ENCODE data around the gene SRPK2. TPM values are rescaled to one million over a fixed set of nuclear protein-coding genes. Genes with fewer than 3 reads are reported as not detected.

SRPK2 gene
- total RNA-seq, 2 donors from 2014 or later, result 26.5 to 31.1 TPM

DNA sequence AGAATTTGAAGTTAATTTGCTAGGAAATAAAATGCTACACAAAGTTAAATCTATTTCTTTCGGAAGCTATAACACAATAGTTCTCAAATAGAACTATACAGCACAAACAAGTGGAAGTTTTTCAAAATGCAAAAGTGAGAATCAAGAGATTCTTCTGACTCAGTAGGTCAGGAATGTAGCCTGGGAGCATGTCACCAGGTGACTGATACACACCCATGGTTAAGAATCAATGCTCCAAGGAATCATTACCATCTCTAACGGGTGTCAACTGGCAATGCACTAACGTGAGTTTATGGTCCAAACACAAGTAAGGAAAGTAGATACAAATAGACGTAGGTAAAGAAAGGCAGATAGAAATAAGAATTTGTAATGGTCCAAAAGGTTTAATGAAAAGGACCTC is 170.5 kb downstream of the SRPK2 start:
- TF ChIP-seq, protein P1, sequence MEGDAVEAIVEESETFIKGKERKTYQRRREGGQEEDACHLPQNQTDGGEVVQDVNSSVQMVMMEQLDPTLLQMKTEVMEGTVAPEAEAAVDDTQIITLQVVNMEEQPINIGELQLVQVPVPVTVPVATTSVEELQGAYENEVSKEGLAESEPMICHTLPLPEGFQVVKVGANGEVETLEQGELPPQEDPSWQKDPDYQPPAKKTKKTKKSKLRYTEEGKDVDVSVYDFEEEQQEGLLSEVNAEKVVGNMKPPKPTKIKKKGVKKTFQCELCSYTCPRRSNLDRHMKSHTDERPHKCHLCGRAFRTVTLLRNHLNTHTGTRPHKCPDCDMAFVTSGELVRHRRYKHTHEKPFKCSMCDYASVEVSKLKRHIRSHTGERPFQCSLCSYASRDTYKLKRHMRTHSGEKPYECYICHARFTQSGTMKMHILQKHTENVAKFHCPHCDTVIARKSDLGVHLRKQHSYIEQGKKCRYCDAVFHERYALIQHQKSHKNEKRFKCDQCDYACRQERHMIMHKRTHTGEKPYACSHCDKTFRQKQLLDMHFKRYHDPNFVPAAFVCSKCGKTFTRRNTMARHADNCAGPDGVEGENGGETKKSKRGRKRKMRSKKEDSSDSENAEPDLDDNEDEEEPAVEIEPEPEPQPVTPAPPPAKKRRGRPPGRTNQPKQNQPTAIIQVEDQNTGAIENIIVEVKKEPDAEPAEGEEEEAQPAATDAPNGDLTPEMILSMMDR (IDR thresholded peaks at IDR 0.05), result no peak
- Histone ChIP-seq H3K4me1 (ENCODE audit: control insufficient read depth in 1 of 2, low read depth in 2 of 2) (no peaks in the 10 kb centered on the region), H3K9me3 (no peaks in the 10 kb centered on the region), H3K4me3 (no peak overlapping the region), H3K27ac (no peak overlapping the region), H3K36me3 (no peaks in the 10 kb centered on the region), H3K27me3 (replicated peaks; ENCODE audit: insufficient read depth) (no peaks in the 10 kb centered on the region)
- no peak for ATAC-seq (ENCODE audit: insufficient number of reproducible peaks, low FRiP score, low read depth)
- no peak for DNase-seq (ENCODE audit: low spot score)

DNA sequence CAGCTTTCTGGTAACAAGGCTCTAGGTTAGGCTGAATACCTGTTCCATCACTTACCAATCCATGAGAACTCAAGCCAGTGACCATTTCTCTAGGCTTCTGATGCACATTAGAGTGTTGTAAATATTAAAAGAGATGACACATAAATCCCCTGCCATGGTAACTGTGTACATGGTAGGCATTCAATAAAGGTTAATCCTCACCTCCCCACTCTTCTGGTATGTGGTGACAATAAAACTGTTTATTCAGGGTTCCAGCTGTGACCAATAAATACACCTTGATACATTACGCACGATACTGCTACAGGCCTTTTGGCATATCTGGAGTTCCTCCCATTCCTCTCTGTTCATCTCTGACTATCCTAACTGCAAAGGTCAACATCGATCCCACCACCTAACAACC is 171.9 kb downstream of the SRPK2 start:
- Histone ChIP-seq H3K9me3 (no peaks in the 10 kb centered on the region), H3K27ac (no peak overlapping the region), H3K4me1 (ENCODE audit: control insufficient read depth in 1 of 2, low read depth in 2 of 2) (no peaks in the 10 kb centered on the region), H3K4me3 (no peak overlapping the region), H3K27me3 (replicated peaks; ENCODE audit: insufficient read depth) (no peaks in the 10 kb centered on the region), H3K36me3 (no peaks in the 10 kb centered on the region)
- ATAC-seq (ENCODE audit: insufficient number of reproducible peaks, low FRiP score, low read depth) (no peak), DNase-seq (ENCODE audit: low spot score) (no peak)
- TF ChIP-seq, protein P1 (IDR thresholded peaks at IDR 0.05), result no peak

GRCh38 chr7:105215821-105216220 is 172.9 kb downstream of the SRPK2 start:
- Histone ChIP-seq H3K27ac (no peak overlapping the region), H3K4me1 (ENCODE audit: control insufficient read depth in 1 of 2, low read depth in 2 of 2) (peaks cover 6 to 7% of the 10 kb centered on the region in 2 donors), H3K4me3 (no peak overlapping the region), H3K27me3 (replicated peaks; ENCODE audit: insufficient read depth) (no peaks in the 10 kb centered on the region), H3K36me3 (no peaks in the 10 kb centered on the region), H3K9me3 (no peaks in the 10 kb centered on the region)
- DNase-seq (ENCODE audit: low spot score) (no peak), ATAC-seq (ENCODE audit: insufficient number of reproducible peaks, low FRiP score, low read depth) (no peak)
- TF ChIP-seq, protein P1 (IDR thresholded peaks at IDR 0.05), result no peak

- Histone ChIP-seq H3K4me3 (no peak overlapping the region), H3K27ac (no peak overlapping the region), H3K9me3 (no peaks in the 10 kb centered on the region), H3K27me3 (replicated peaks; ENCODE audit: insufficient read depth) (no peaks in the 10 kb centered on the region), H3K4me1 (ENCODE audit: control insufficient read depth in 1 of 2, low read depth in 2 of 2) (peaks cover 9 to 13% of the 10 kb centered on the region in 2 donors), H3K36me3 (no peaks in the 10 kb centered on the region)
- ATAC-seq (ENCODE audit: insufficient number of reproducible peaks, low FRiP score, low read depth) (no peak), DNase-seq (ENCODE audit: low spot score) (no peak)
- TF ChIP-seq, protein P1 (IDR thresholded peaks at IDR 0.05), result no peak
Measured at GRCh38 chr7:105215182-105215581, 173.5 kb downstream of the SRPK2 start.

DNA sequence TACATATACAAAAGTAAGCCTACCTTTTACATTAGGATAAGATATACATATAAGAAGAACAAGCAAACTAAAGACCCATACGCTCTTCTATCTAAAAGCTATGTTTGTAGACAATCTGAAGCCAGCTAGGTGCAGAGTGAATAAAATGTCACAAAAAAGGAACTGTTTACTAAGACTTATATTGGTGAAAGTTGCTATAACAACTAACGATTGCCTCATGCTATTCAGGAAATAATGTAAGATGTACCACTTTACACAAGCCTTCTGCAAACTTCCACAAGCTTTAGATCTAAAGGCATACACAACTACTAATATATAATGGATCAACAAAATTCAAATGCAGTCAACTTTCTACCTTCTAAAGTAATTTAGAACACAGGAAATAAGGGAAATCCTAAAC is 175.1 kb downstream of the SRPK2 start:
- Histone ChIP-seq H3K27ac (no peak overlapping the region), H3K9me3 (no peaks in the 10 kb centered on the region), H3K27me3 (replicated peaks; ENCODE audit: insufficient read depth) (no peaks in the 10 kb centered on the region), H3K4me3 (no peak overlapping the region), H3K4me1 (ENCODE audit: control insufficient read depth in 1 of 2, low read depth in 2 of 2) (peaks cover 12 to 14% of the 10 kb centered on the region in 2 donors), H3K36me3 (no peaks in the 10 kb centered on the region)
- TF ChIP-seq, protein P1 (IDR thresholded peaks at IDR 0.05), result no peak
- DNase-seq (ENCODE audit: low spot score) (no peak), ATAC-seq (ENCODE audit: insufficient number of reproducible peaks, low FRiP score, low read depth) (no peak)

All from thoracic aorta (tissue), 2 donors.